ENCODE measurements around the gene RRAS2.

- TF ChIP-seq, protein P1, sequence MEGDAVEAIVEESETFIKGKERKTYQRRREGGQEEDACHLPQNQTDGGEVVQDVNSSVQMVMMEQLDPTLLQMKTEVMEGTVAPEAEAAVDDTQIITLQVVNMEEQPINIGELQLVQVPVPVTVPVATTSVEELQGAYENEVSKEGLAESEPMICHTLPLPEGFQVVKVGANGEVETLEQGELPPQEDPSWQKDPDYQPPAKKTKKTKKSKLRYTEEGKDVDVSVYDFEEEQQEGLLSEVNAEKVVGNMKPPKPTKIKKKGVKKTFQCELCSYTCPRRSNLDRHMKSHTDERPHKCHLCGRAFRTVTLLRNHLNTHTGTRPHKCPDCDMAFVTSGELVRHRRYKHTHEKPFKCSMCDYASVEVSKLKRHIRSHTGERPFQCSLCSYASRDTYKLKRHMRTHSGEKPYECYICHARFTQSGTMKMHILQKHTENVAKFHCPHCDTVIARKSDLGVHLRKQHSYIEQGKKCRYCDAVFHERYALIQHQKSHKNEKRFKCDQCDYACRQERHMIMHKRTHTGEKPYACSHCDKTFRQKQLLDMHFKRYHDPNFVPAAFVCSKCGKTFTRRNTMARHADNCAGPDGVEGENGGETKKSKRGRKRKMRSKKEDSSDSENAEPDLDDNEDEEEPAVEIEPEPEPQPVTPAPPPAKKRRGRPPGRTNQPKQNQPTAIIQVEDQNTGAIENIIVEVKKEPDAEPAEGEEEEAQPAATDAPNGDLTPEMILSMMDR (conservative IDR thresholded peaks at IDR 0.05; ENCODE audit: low read length), result no peak
- no peak for TF ChIP-seq EZH2phosphoT487 (IDR thresholded peaks at IDR 0.05; ENCODE audit: borderline replicate concordance, low read depth, low read length)
These were observed 116.8 kb downstream of the RRAS2 start for GRCh38 chr11:14242187-14242586.
